ENCODE measurements around the gene EMSY.
"Not testable (repeated sequence)": the region's sequence is repeated elsewhere in the genome, so short reads cannot be mapped to it uniquely, and the experiment has no call there.

EMSY gene, protein sequence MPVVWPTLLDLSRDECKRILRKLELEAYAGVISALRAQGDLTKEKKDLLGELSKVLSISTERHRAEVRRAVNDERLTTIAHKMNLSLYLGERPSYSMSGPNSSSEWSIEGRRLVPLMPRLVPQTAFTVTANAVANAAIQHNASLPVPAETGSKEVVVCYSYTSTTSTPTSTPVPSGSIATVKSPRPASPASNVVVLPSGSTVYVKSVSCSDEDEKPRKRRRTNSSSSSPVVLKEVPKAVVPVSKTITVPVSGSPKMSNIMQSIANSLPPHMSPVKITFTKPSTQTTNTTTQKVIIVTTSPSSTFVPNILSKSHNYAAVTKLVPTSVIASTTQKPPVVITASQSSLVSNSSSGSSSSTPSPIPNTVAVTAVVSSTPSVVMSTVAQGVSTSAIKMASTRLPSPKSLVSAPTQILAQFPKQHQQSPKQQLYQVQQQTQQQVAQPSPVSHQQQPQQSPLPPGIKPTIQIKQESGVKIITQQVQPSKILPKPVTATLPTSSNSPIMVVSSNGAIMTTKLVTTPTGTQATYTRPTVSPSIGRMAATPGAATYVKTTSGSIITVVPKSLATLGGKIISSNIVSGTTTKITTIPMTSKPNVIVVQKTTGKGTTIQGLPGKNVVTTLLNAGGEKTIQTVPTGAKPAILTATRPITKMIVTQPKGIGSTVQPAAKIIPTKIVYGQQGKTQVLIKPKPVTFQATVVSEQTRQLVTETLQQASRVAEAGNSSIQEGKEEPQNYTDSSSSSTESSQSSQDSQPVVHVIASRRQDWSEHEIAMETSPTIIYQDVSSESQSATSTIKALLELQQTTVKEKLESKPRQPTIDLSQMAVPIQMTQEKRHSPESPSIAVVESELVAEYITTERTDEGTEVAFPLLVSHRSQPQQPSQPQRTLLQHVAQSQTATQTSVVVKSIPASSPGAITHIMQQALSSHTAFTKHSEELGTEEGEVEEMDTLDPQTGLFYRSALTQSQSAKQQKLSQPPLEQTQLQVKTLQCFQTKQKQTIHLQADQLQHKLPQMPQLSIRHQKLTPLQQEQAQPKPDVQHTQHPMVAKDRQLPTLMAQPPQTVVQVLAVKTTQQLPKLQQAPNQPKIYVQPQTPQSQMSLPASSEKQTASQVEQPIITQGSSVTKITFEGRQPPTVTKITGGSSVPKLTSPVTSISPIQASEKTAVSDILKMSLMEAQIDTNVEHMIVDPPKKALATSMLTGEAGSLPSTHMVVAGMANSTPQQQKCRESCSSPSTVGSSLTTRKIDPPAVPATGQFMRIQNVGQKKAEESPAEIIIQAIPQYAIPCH (N-terminal part only)

GRCh38 chr11:76444384-76445120 is at the start of gene EMSY:
TSS of gene EMSY (plus strand) at chr11:76445018. CDS start at chr11:76446939, 1,921 bp downstream.
- peak; percentile 99 for FAIRE-seq
- peak; percentile 98 for DNase-seq (ENCODE audit: insufficient read length, low spot score)

DNA sequence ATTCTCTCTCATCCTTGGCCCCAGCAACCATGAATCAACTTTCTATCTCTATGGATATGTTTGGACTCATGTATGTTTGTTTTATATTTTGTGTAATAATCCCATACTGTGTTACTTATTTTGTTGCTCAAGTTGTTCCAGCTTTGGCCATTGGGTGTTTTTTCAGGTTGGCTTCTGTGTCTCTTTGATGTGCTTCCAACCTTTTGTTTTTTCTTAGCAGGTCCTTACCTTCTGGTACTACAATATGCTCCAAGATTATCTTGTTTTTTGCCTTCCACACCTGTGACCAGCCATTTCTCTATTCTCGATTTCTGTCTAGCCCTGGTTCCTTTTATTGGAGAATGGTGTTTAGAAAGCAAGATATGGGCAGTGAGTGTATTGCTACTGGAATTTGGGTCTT is 49.5 kb upstream of the EMSY start:
- FAIRE-seq (no peak), DNase-seq (ENCODE audit: insufficient read length, low spot score) (no peak)

- FAIRE-seq (no peak), DNase-seq (ENCODE audit: insufficient read length, low spot score) (no peak)
These were observed 47.4 kb upstream of the EMSY start for GRCh38 chr11:76397383-76397782.

DNA sequence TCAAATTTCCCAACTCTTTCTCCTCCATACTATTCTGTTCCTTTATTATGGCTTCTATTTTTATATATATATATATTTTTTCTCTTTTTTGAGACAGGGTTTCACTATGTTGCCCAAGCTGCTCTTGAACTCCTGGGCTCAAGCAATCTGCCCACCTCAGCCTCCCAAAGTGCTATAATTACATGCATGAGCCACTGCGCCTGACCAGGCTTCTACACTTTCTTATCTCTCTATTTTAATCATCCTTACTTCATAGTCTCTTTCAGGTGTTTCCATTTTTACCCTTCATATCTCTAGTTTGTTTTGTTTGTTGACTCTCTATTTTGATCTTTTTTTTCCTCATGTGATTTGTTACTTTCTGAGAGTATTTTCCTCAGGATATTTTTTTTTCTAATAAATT is 43.9 kb upstream of the EMSY start:
- DNase-seq (ENCODE audit: insufficient read length, low spot score) = no peak
- FAIRE-seq = no peak

- FAIRE-seq = not testable (repeated sequence)
These were observed 43.3 kb upstream of the EMSY start for GRCh38 chr11:76401484-76401883.

DNA sequence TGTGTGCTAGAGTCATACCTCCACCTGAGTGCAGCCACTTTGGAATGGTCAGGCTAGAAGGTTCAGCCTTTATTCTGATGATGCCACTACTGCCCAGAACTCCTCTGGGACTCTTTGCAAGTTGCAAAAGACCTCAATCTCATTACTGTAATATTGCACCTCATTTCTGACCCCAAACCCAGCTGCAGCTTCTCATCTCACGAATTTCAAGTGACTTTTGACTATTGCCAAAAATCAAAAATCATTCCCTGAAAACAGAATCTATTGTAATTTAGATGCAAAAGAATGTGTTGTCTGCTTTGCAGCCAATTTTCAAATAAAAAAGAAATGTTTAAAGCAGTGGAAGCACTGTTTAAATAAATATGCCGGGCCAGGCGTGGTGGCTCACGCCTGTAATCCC is 38.5 kb upstream of the EMSY start:
- FAIRE-seq (no peak), DNase-seq (ENCODE audit: insufficient read length, low spot score) (no peak)

More at GRCh38 chr11:76401484-76401883, 43.3 kb upstream of the EMSY start:
- not testable (repeated sequence) for DNase-seq (ENCODE audit: insufficient read length, low spot score)

DNA sequence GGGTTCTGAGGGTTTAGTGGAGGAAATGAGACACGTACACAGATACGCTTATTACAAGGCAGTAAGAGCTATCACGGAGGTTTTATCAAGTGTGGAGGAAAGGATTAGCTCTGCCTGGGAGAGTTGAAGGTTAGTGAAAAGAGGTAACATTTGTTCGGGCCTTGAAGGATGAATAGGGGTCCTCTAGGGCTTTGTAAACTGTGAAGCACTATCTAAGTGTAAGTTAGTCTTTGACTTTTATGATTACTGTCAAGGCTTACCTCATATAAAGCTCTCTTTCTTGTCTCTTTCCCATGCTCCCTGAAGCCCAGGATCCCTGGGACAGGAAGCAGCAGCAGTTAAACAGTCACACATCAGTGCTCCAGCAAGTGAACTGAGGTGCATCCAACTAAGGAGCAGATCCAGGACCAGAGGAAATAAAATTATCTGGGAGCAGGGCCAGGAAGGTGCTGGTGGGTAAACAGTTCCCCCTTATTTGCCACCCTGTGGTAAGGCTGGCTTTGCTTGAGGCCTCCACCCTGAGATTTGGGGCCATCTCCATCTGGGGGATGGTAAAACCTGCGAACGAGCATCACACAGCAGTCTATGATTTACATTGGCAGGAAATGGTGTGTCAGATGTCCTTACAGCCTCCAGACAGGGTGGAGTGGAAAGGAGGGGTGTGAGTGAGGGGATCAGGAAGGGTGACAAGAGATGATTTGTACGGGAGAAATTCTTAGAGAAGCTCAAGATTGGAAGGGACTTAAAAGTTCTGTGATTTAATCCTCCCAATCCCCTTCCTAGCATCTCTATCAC is 36.5 kb upstream of the EMSY start:
- no peak for DNase-seq (ENCODE audit: insufficient read length, low spot score)
- FAIRE-seq = peak; percentile 76

DNA sequence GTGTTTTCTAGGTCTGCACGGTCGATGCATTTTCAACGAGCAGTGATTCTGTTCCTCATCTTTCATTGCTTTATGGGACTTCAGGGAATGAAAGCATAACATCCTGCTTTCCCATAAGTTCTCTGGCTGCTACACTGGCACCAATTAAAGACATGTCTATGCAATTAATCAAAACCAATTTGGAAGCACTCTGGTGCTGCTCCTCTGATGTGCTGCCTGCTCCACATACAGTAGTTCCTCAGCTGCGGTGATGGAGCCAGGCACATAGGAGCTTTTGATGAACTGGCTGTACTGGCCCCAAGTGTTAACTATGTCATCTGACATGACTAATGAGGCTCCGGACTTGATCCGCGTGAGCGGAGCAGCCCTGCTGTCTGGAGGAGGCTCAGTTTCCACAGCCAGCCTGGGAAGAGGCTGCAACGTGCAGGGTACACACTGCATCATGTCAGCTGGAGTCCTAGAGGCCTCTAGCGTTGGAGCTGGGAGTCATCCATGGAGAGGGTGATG is 33.9 kb upstream of the EMSY start:
- FAIRE-seq (no peak), DNase-seq (ENCODE audit: insufficient read length, low spot score) (no peak)

GRCh38 chr11:76415073-76415472 is 29.7 kb upstream of the EMSY start:
- DNase-seq (ENCODE audit: insufficient read length, low spot score) (no peak), FAIRE-seq (no peak)

DNA sequence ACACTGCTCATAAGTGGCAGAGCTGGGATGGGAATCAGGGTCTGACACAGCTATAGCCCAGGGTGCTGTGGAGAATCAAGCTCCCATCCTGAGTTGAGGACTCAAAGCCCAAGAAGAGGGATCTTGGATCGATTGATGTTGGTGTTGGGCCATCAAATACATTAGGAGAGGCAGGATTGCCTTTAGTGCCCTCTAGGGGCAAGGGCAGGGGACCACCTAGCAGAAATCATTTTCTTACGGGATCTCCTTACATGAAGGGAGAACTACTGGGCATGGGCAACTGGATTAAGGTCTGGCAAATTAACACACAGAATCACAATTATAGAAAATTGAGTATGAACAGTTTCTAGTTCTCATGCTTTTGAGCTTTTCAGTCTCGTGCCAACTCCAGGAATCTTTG is 24.9 kb upstream of the EMSY start:
- FAIRE-seq (no peak), DNase-seq (ENCODE audit: insufficient read length, low spot score) (peak; percentile 30)

DNA sequence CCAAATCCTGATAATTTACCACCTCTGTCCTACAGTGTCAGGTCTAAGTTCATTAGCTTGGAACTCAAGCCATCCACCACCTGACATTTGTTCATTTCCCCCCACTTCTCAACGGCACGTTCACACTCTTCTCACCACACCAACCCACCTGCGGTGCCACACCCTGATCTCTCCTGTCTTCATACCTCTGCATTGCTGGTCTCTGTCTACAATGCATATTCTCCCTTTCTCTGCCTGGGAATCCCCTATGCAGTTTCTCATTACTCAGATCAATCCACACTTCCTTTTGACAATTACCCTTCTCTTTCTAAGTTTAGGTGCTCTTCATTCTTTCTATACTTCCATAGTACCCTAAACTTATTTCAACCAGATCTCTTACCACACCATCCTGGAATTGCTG is 20.4 kb upstream of the EMSY start:
- no peak for DNase-seq (ENCODE audit: insufficient read length, low spot score)
- FAIRE-seq = no peak

DNA sequence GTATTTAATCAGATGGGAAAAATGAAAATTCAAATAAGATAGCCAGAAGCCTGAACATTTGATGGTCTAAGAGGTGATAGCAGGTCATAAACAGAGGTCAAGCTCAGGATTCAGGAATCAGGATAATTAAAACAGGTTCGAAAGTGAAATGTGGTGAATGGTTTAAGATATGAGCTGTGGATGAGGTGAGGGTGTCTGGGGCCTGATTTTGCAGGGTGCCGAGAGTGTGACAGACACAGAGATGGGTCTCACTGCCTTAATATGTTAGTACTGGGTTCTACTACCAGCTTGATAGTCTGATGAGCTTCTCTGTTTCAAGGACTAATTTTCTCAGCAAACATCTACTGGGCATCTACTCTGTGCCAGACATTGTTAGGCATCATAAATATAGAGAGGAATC is 19.9 kb upstream of the EMSY start:
- FAIRE-seq = no peak
- no peak for DNase-seq (ENCODE audit: insufficient read length, low spot score)

DNA sequence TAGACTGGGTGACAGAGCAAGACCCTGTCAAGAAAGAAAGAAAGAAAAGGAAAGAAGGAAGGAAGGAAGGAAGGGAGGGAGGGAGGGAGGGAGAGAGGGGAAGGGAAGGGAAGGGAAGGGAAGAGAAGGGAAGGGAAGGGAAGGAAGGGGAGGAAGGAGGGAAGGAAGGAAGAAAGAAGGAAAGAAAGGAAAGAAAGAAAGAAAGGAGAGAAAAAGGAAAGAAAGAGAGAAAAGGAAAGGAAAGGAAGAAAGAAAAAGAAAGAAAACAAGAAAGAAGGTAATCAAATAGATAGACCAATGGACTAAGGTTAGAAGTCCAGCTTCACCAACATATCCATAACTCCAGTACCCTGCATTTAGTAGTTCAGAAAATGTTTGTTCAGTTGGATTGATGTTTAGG is 18.2 kb upstream of the EMSY start:
- FAIRE-seq = no peak
- DNase-seq (ENCODE audit: insufficient read length, low spot score) = no peak

GRCh38 chr11:76436020-76436419 is 8.8 kb upstream of the EMSY start:
- no peak for DNase-seq (ENCODE audit: insufficient read length, low spot score)
- no peak for FAIRE-seq

DNA sequence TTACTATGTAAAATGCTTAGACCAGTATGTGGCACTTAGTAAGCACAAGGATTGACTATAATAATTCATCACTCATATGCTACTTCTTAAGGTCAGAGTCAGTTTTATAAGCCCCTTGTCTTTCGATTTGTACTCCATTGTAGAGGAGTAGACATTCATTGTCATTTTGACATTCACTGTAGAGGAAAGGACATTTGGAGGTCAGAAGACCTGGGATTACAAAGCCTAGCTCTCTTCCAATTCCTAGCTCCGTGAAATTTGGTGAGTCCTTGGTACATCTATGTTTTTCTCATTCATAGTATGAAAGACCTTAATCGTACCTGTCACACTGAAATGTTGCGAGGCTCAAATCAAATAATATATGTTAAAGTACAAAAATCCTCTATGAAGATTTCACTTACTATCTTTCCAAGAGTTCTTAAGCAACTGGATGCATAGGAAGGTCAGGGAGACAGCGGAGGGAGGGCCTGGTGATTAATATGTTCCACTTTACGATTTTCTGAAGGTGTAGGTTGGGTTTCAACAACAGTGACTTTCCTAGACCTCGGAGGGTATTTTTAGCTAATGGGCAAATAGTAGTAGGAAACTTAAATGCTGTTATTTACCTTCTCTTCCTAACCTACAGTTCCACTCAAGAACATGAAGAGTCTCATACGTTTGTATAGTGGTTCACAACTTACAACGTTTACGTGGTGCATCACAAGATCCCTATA is 1.4 kb upstream of the EMSY start:
- FAIRE-seq (no peak), DNase-seq (ENCODE audit: insufficient read length, low spot score) (no peak)

DNA sequence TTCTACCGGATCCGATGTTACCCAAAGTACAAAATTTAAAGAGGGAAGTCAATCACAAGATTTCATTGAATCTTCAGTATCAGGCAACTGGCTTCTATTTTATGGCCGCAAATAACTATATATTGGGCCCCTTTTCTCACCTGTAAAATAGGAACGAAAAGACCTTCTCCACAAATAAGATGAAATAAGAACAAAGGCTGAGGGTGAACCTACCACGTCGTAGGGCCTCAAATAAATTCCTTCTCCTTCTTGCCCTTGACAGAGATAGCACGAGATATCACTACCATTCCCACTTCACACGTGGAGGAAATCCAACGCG is 794 bp upstream of the EMSY start:
- DNase-seq (ENCODE audit: insufficient read length, low spot score) = no peak
- FAIRE-seq = peak; percentile 33

DNA sequence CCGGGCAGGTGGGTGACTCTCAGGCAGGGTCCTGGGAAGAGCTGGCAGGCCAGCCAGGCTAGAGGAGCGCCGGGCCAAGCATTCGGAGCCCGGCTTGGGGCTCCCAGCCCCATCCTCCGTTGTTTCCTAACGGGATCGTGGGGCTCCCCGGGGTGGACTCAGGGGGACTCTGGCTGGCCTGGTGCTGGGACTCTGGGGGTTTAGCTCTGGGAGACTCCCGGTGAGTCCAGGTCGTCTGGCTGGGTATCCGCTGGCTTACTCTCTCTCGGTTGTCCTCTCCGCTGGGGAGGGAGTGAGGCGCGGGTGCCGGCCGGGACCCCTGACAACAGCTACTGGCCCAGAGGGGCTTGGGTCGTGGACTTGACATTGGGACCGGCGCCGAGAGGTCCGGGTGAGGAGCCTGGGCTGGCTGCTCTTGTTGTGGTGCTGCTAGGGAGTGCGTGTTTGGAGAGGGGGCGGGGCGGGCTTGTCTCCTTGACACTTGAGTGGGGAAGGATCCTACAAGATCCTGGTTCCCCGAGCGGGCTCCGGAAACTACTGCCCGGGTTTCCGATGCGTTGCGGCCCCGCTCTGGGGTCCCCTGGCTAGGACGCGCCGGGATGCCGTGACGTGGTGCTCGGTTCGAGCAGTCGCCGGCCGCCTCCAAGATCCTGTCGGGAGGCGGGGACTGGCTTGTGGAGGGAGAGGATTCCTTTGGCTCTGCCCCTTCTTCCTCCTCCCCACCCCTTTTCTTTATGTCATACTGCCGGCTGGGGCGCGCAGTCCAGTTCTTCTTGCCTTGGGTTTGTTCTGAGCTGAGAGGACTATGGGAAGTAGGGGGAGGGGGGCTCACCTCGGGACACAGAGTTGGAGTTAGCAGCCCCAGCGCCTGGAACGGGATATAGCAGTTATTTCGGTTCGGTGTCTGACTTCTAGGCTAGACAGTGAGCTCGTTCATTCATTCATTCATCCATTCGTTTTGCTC is 585 bp downstream of the EMSY start:
- peak; percentile 80 for FAIRE-seq

GRCh38 chr11:76448506-76448905 is 3.7 kb downstream of the EMSY start:
- DNase-seq (ENCODE audit: insufficient read length, low spot score) (no peak), FAIRE-seq (no peak)

More for the DNA sequence above, 585 bp downstream of the EMSY start:
- peak; percentile 81 for DNase-seq (ENCODE audit: insufficient read length, low spot score)
